Body of pancreas (tissue), 4 donors: Measurements from ENCODE around the gene S1PR5.

Experiments
- CTCF ChIP-seq, 7 experiments: fragments of 450-650 bp in 4 of 7; fragments of 200-600 bp in 3 of 7; sonication (generic) in 3 of 7; IDR thresholded peaks; one replicate each; pipeline ENCODE4 v1.5.1; 2016 to 2019; ENCODE audit warnings: antibody characterized with exemption in 7 of 7
- POLR2A ChIP-seq, 3 donors: fragments of 450-650 bp; IDR thresholded peaks; one replicate each; pipeline ENCODE4 v1.6.1; 2016; ENCODE audit warnings: antibody characterized with exemption in 3 of 3, mild to moderate bottlenecking in 2 of 3

- TF ChIP-seq CTCF (IDR thresholded peaks at IDR 0.05) = peak; percentile 26 to 51 (median 41)
- no peak for TF ChIP-seq POLR2A (IDR thresholded peaks at IDR 0.05)
Observed at GRCh38 chr19:10510301-10510802, 6.9 kb downstream of the S1PR5 start.
